ENCODE measurements around the gene SPEF2.

DNA sequence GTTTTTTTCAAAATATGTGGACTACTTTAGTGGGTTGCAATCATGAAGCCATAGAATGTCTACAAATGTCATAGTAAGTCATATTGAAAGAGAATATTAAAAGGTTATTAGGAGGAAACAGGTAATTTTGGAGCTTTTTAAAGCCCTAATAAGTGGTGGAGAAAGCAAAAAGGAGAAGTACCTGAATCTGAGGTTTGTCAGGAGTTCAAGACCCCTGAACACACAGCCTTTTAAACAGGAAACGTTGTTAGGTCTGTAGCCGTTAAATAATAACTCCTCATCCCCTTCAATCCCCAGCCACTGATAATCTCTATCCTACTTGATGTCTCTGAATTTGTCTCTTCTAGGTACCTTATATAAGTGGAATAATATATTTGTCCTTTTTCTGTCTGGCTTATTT is 51.1 kb downstream of the SPEF2 start:
- TF ChIP-seq, protein P1, sequence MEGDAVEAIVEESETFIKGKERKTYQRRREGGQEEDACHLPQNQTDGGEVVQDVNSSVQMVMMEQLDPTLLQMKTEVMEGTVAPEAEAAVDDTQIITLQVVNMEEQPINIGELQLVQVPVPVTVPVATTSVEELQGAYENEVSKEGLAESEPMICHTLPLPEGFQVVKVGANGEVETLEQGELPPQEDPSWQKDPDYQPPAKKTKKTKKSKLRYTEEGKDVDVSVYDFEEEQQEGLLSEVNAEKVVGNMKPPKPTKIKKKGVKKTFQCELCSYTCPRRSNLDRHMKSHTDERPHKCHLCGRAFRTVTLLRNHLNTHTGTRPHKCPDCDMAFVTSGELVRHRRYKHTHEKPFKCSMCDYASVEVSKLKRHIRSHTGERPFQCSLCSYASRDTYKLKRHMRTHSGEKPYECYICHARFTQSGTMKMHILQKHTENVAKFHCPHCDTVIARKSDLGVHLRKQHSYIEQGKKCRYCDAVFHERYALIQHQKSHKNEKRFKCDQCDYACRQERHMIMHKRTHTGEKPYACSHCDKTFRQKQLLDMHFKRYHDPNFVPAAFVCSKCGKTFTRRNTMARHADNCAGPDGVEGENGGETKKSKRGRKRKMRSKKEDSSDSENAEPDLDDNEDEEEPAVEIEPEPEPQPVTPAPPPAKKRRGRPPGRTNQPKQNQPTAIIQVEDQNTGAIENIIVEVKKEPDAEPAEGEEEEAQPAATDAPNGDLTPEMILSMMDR (IDR thresholded peaks at IDR 0.05) = no peak
- TF ChIP-seq POLR2A (IDR thresholded peaks at IDR 0.05) (no peak), EP300 (IDR thresholded peaks at IDR 0.05) (no peak)
